ENCODE data around the gene KIT. TPM values are rescaled to one million over a fixed set of nuclear protein-coding genes. Genes with fewer than 3 reads are reported as not detected.

The KIT gene
- total RNA-seq, 1 experiment from 2014 or later = 0.12 TPM

- H3K4me3 ChIP-seq = no peak overlapping the region
- H3K4me1 ChIP-seq = no peaks in the 10 kb centered on the region
- no peaks in the 10 kb centered on the region for H3K36me3 ChIP-seq
- no peak for DNase-seq
- H3K9me3 ChIP-seq (replicated peaks) = no peaks in the 10 kb centered on the region
- H3K27me3 ChIP-seq = no peaks in the 10 kb centered on the region
- no peak overlapping the region for H3K27ac ChIP-seq
Observed at GRCh38 chr4:54731552-54731951, 73.8 kb downstream of the KIT start.

- Histone ChIP-seq H3K27me3 (no peaks in the 10 kb centered on the region), H3K9me3 (replicated peaks) (no peaks in the 10 kb centered on the region), H3K4me3 (no peak overlapping the region), H3K27ac (no peak overlapping the region), H3K36me3 (no peaks in the 10 kb centered on the region), H3K4me1 (no peaks in the 10 kb centered on the region)
- no peak for DNase-seq
Observed at GRCh38 chr4:54731976-54732375, 74.2 kb downstream of the KIT start.

- H3K36me3 ChIP-seq = no peaks in the 10 kb centered on the region
- H3K4me1 ChIP-seq = no peaks in the 10 kb centered on the region
- no peaks in the 10 kb centered on the region for H3K9me3 ChIP-seq (replicated peaks)
- no peaks in the 10 kb centered on the region for H3K27me3 ChIP-seq
- H3K27ac ChIP-seq = no peak overlapping the region
- H3K4me3 ChIP-seq = no peak overlapping the region
- no peak for DNase-seq
Observed at GRCh38 chr4:54737421-54737820, 79.7 kb downstream of the KIT start.

GRCh38 chr4:54741202-54741601 lies 83.4 kb downstream of the KIT start:
- Histone ChIP-seq H3K9me3 (replicated peaks) (no peaks in the 10 kb centered on the region), H3K4me3 (no peak overlapping the region), H3K36me3 (no peaks in the 10 kb centered on the region), H3K4me1 (no peaks in the 10 kb centered on the region), H3K27ac (no peak overlapping the region), H3K27me3 (no peaks in the 10 kb centered on the region)
- no peak for DNase-seq

- Histone ChIP-seq H3K27me3 (no peaks in the 10 kb centered on the region), H3K36me3 (no peaks in the 10 kb centered on the region), H3K4me3 (no peak overlapping the region), H3K4me1 (no peaks in the 10 kb centered on the region), H3K9me3 (replicated peaks) (no peaks in the 10 kb centered on the region), H3K27ac (no peak overlapping the region)
- no peak for DNase-seq
Observed at GRCh38 chr4:54742636-54743399, 85.1 kb downstream of the KIT start.

- Histone ChIP-seq H3K9me3 (replicated peaks) (no peaks in the 10 kb centered on the region), H3K27ac (no peak overlapping the region), H3K4me1 (no peaks in the 10 kb centered on the region), H3K4me3 (no peak overlapping the region), H3K36me3 (no peaks in the 10 kb centered on the region), H3K27me3 (no peaks in the 10 kb centered on the region)
- DNase-seq = no peak
Observed at GRCh38 chr4:54743562-54743961, 85.8 kb downstream of the KIT start.

GRCh38 chr4:54744487-54744886 lies 86.7 kb downstream of the KIT start:
- Histone ChIP-seq H3K27ac (no peak overlapping the region), H3K36me3 (no peaks in the 10 kb centered on the region), H3K4me1 (no peaks in the 10 kb centered on the region), H3K9me3 (replicated peaks) (no peaks in the 10 kb centered on the region), H3K4me3 (no peak overlapping the region), H3K27me3 (no peaks in the 10 kb centered on the region)
- DNase-seq = no peak

GRCh38 chr4:54745031-54745770 lies 87.4 kb downstream of the KIT start:
- Histone ChIP-seq H3K27me3 (no peaks in the 10 kb centered on the region), H3K4me1 (no peaks in the 10 kb centered on the region), H3K9me3 (replicated peaks) (no peaks in the 10 kb centered on the region), H3K27ac (no peak overlapping the region), H3K36me3 (no peaks in the 10 kb centered on the region), H3K4me3 (no peak overlapping the region)
- no peak for DNase-seq

- Histone ChIP-seq H3K27ac (no peak overlapping the region), H3K9me3 (replicated peaks) (no peaks in the 10 kb centered on the region), H3K4me3 (no peak overlapping the region), H3K4me1 (no peaks in the 10 kb centered on the region), H3K27me3 (no peaks in the 10 kb centered on the region), H3K36me3 (no peaks in the 10 kb centered on the region)
- DNase-seq = peak; percentile 17 to 47
Observed at GRCh38 chr4:54746218-54746617, 88.5 kb downstream of the KIT start.

- no peaks in the 10 kb centered on the region for H3K36me3 ChIP-seq
- H3K9me3 ChIP-seq (replicated peaks) = no peaks in the 10 kb centered on the region
- H3K27ac ChIP-seq = no peak overlapping the region
- H3K27me3 ChIP-seq = no peaks in the 10 kb centered on the region
- no peak for DNase-seq
- H3K4me1 ChIP-seq = no peaks in the 10 kb centered on the region
- H3K4me3 ChIP-seq = no peak overlapping the region
Observed at GRCh38 chr4:54750341-54750740, 92.6 kb downstream of the KIT start.

GRCh38 chr4:54754394-54754793 lies 96.6 kb downstream of the KIT start:
- no peak for DNase-seq
- no peaks in the 10 kb centered on the region for H3K9me3 ChIP-seq (replicated peaks)
- no peaks in the 10 kb centered on the region for H3K27me3 ChIP-seq
- H3K4me1 ChIP-seq = no peaks in the 10 kb centered on the region
- no peak overlapping the region for H3K27ac ChIP-seq
- H3K36me3 ChIP-seq = no peaks in the 10 kb centered on the region
- no peak overlapping the region for H3K4me3 ChIP-seq

- Histone ChIP-seq H3K4me3 (peak overlapping the region; percentile 48), H3K27ac (peak overlapping the region; percentile 78), H3K9me3 (replicated peaks) (no peaks in the 10 kb centered on the region), H3K4me1 (peaks cover 12% of the 10 kb centered on the region), H3K27me3 (no peaks in the 10 kb centered on the region), H3K36me3 (no peaks in the 10 kb centered on the region)
- DNase-seq = peak; percentile 94 to 97
Observed at GRCh38 chr4:54764476-54764875, 106.7 kb downstream of the KIT start.

- DNase-seq = no peak
- H3K9me3 ChIP-seq (replicated peaks) = no peaks in the 10 kb centered on the region
- no peaks in the 10 kb centered on the region for H3K36me3 ChIP-seq
- H3K27me3 ChIP-seq = no peaks in the 10 kb centered on the region
- H3K4me3 ChIP-seq = no peak overlapping the region
- H3K4me1 ChIP-seq = peaks cover 12% of the 10 kb centered on the region
- H3K27ac ChIP-seq = no peak overlapping the region
Observed at GRCh38 chr4:54767376-54767775, 109.6 kb downstream of the KIT start.

GRCh38 chr4:54773022-54773421 lies 115.3 kb downstream of the KIT start:
- no peak for DNase-seq
- H3K9me3 ChIP-seq (replicated peaks) = no peaks in the 10 kb centered on the region
- no peak overlapping the region for H3K27ac ChIP-seq
- no peaks in the 10 kb centered on the region for H3K4me1 ChIP-seq
- H3K4me3 ChIP-seq = no peak overlapping the region
- H3K27me3 ChIP-seq = no peaks in the 10 kb centered on the region
- no peaks in the 10 kb centered on the region for H3K36me3 ChIP-seq

- Histone ChIP-seq H3K4me1 (peaks cover 6% of the 10 kb centered on the region), H3K9me3 (replicated peaks) (no peaks in the 10 kb centered on the region), H3K27ac (no peak overlapping the region), H3K4me3 (no peak overlapping the region), H3K27me3 (no peaks in the 10 kb centered on the region; the same call in 1 of the 2 replicates), H3K36me3 (no peaks in the 10 kb centered on the region)
- no peak for DNase-seq
Observed at GRCh38 chr4:54779036-54779435, 121.3 kb downstream of the KIT start.
